IMR-90 (cell line): ENCODE data around the gene ERBB4. TPM values are rescaled to one million over a fixed set of nuclear protein-coding genes. Genes with fewer than 3 reads are reported as not detected.

ENCODE experiments used
- ATAC-seq: fragments of 200-7000 bp; cut with Tn5 transposase; 2 replicates; pipeline ENCODE4 v1.9.1; 2020; ENCODE audit warnings: low read depth, mild to moderate bottlenecking, moderate library complexity
- BruUV-seq: library from RNA; stranded (reverse); fragments of 400-500 nt; replicated peaks from 2 replicates; lab custom pipeline; 2021; lab: Mats Ljungman, UMichigan
- CTCF ChIA-PET: fragments of 300-600 bp; formaldehyde crosslinking; extraction: SDS; loops from one replicate; lab custom pipeline; 2021; ENCODE audit warnings: antibody characterized with exemption; lab: Yijun Ruan, JAX
- POLR2A ChIA-PET: fragments of 300-600 bp; sonication (Branson Sonifier 250); formaldehyde crosslinking; loops from one replicate; lab custom pipeline; 2022; ENCODE audit warnings: antibody characterized with exemption; ENCODE audit not compliant: unreplicated experiment; lab: Charles Lee
- DNase-seq: peaks from one replicate; pipeline ENCODE4 v3.0.0; 2013
- H2AFZ ChIP-seq: replicated peaks from 2 replicates; pipeline ENCODE3; 2013; ENCODE audit warnings: low read length, mild to moderate bottlenecking; ENCODE audit not compliant: poor library complexity
- H2AK5ac ChIP-seq: 2 replicates; pipeline ENCODE4 v1.6.1; 2013; ENCODE audit warnings: low read depth, low read length, inconsistent platforms
- H2AK9ac ChIP-seq: replicated peaks from 2 replicates; pipeline ENCODE3; 2013; ENCODE audit warnings: mild to moderate bottlenecking, low read depth, low read length, moderate library complexity; ENCODE audit not compliant: poor library complexity
- H2BK120ac ChIP-seq: 2 replicates; pipeline ENCODE4 v1.6.1; 2013; ENCODE audit warnings: low read depth, low read length, inconsistent platforms
- H2BK15ac ChIP-seq: 3 replicates; pipeline ENCODE4 v1.6.1; 2013; ENCODE audit warnings: low read depth, low read length, inconsistent platforms
- H2BK20ac ChIP-seq: 2 replicates; pipeline ENCODE4 v1.6.1; 2013; ENCODE audit warnings: low read depth, mild to moderate bottlenecking, inconsistent platforms, low read length, moderate library complexity
- H2BK5ac ChIP-seq: 2 replicates; pipeline ENCODE4 v1.6.1; 2013; ENCODE audit warnings: mild to moderate bottlenecking, low read depth, low read length, inconsistent platforms; ENCODE audit not compliant: poor library complexity, severe bottlenecking
- H3K14ac ChIP-seq: replicated peaks from 2 replicates; pipeline ENCODE4 v1.6.1; 2013; ENCODE audit warnings: low read depth, low read length, inconsistent platforms
- H3K18ac ChIP-seq: 2 replicates; pipeline ENCODE4 v1.6.1; 2013; ENCODE audit warnings: low read depth, low read length, control low read depth
- H3K23ac ChIP-seq: 2 replicates; pipeline ENCODE4 v1.6.1; 2013; ENCODE audit warnings: low read depth, low read length, inconsistent platforms
- H3K27ac ChIP-seq: 2 replicates; pipeline ENCODE4 v1.5.1; 2013; ENCODE audit warnings: mild to moderate bottlenecking, control low read depth, low read length; ENCODE audit not compliant: insufficient read depth
- H3K27me3 ChIP-seq: 2 replicates; pipeline ENCODE4 v1.6.1; 2013; ENCODE audit warnings: low read length; ENCODE audit not compliant: control insufficient read depth, insufficient read depth
- H3K36me3 ChIP-seq: 2 replicates; pipeline ENCODE4 v1.6.1; 2013; ENCODE audit warnings: low read length, mixed read lengths; ENCODE audit not compliant: control insufficient read depth, insufficient read depth
- H3K4ac ChIP-seq: 2 replicates; pipeline ENCODE4 v1.6.1; 2013; ENCODE audit warnings: low read depth, low read length, inconsistent platforms
- H3K4me1 ChIP-seq: 2 replicates; pipeline ENCODE4 v1.6.1; 2013; ENCODE audit warnings: low read length, mixed read lengths; ENCODE audit not compliant: control insufficient read depth, insufficient read depth
- H3K4me2 ChIP-seq: 2 replicates; pipeline ENCODE4 v1.6.1; 2013; ENCODE audit warnings: low read depth, mild to moderate bottlenecking, control low read depth, low read length, moderate library complexity
- H3K4me3 ChIP-seq: 2 replicates; pipeline ENCODE4 v1.5.1; 2013; ENCODE audit warnings: low read depth, mild to moderate bottlenecking, control low read depth, low read length, moderate library complexity; ENCODE audit not compliant: insufficient read depth
- H3K56ac ChIP-seq: 2 replicates; pipeline ENCODE4 v1.6.1; 2013; ENCODE audit warnings: low read length, inconsistent platforms; ENCODE audit not compliant: insufficient read depth; ENCODE audit errors: extremely low read depth
- H3K79me1 ChIP-seq, 2 experiments: 2 replicates each; pipeline ENCODE4 v1.6.1; 2013; ENCODE audit warnings: low read length in 2 of 2, inconsistent platforms in 1 of 2, low read depth in 1 of 2
- H3K9ac ChIP-seq: 2 replicates; pipeline ENCODE4 v1.6.1; 2013; ENCODE audit warnings: low read depth, low read length, control low read depth
- H3K9me1 ChIP-seq: 2 replicates; pipeline ENCODE4 v1.6.1; 2013; ENCODE audit warnings: low read length, inconsistent platforms; ENCODE audit not compliant: insufficient read depth
- H3K9me3 ChIP-seq: 2 replicates; pipeline ENCODE4 v1.6.1; 2013; ENCODE audit warnings: low read length; ENCODE audit not compliant: control insufficient read depth, insufficient read depth
- H4K20me1 ChIP-seq: 2 replicates; pipeline ENCODE4 v1.6.1; 2013; ENCODE audit warnings: low read length, inconsistent platforms; ENCODE audit not compliant: insufficient read depth
- H4K5ac ChIP-seq: 2 replicates; pipeline ENCODE4 v1.6.1; 2013; ENCODE audit warnings: mild to moderate bottlenecking, low read depth, low read length, control low read depth
- H4K8ac ChIP-seq, 2 experiments: 2 replicates each; pipeline ENCODE4 v1.6.1; 2013; ENCODE audit warnings: low read depth in 2 of 2, low read length in 2 of 2, control low read depth in 1 of 2, inconsistent platforms in 1 of 2
- H4K91ac ChIP-seq: 2 replicates; pipeline ENCODE4 v1.6.1; 2013; ENCODE audit warnings: low read depth, low read length, inconsistent platforms; ENCODE audit not compliant: insufficient read depth
- BHLHE40 ChIP-seq: fragments of 150-350 bp; IDR thresholded peaks from 2 replicates; pipeline ENCODE4 v1.6.1; 2016; ENCODE audit warnings: mild to moderate bottlenecking, low read depth, low read length
- CEBPB ChIP-seq: IDR thresholded peaks from 2 replicates; pipeline ENCODE4 v1.6.1; 2012; ENCODE audit warnings: low read depth, low read length, improper control_type of control experiment
- CTCF ChIP-seq: conservative IDR thresholded peaks from 2 replicates; pipeline ENCODE4 v1.5.1; 2012; ENCODE audit warnings: mild to moderate bottlenecking, low read depth, low read length, improper control_type of control experiment
- MAFK ChIP-seq: IDR thresholded peaks from 2 replicates; pipeline ENCODE4 v1.6.1; 2012; ENCODE audit warnings: low read depth, low read length, improper control_type of control experiment
- POLR2A ChIP-seq: IDR thresholded peaks from 2 replicates; pipeline ENCODE4 v1.6.1; 2012; ENCODE audit warnings: mild to moderate bottlenecking, low read depth, low read length
- RAD21 ChIP-seq: IDR thresholded peaks from 2 replicates; pipeline ENCODE4 v1.6.1; 2012; ENCODE audit warnings: low read length, improper control_type of control experiment
- USF2 ChIP-seq: fragments of 150-350 bp; IDR thresholded peaks from 2 replicates; pipeline ENCODE4 v1.6.1; 2017; ENCODE audit warnings: mild to moderate bottlenecking, antibody characterized with exemption, low read length, low read depth
- WGBS, 2 experiments: methylation state at CpG; one replicate each; pipeline versions ENCODE4 v1.1.5 to v1.1.7; 2013; ENCODE audit warnings: missing lambda C conversion rate in 2 of 2; ENCODE audit not compliant: insufficient read length in 1 of 2; ENCODE audit errors: extremely low coverage in 2 of 2; 5-methylcytosine and 5-hydroxymethylcytosine counted together
- dilution Hi-C: fragments of 300-500 bp; cut with HindIII; formaldehyde crosslinking; loops from one replicate; pipeline ENCODE4 v1.14.3; 2018; ENCODE audit warnings: low sequenced_read_pairs; ENCODE audit not compliant: unreplicated experiment
- in situ Hi-C: fragments of 300-500 bp; cut with MboI; formaldehyde crosslinking; loops from 3 replicates; pipeline ENCODE4 v1.14.3; 2019; ENCODE audit warnings: low sequenced_read_pairs, inconsistent platforms, mixed read lengths
- intact Hi-C: fragments of 100-400 bp; cut with micrococcal nuclease; formaldehyde crosslinking; loops from 2 replicates; pipeline ENCODE4 v1.10.0; 2022
- polyA plus RNA-seq, 3 experiments: library from polyadenylated mRNA; depleted of rRNA; stranded (reverse); fragments of >200 nt; gene quantifications; 2 replicates each; pipeline ENCODE4 v1.2.3, GENCODE V29; 2012; ENCODE audit warnings: low replicate concordance in 1 of 3
- total RNA-seq: library from RNA; depleted of rRNA; stranded (reverse); fragments of >200 nt; gene quantifications from 2 replicates; pipeline ENCODE4 v1.2.3, GENCODE V29; 2012

ERBB4 gene
- total and polyA plus RNA-seq, 2 of the 4 experiments (the other 2 are of a cell fraction), result not detected

GRCh38 chr2:212133337-212133736 lies 405.3 kb downstream of the ERBB4 start:
- intact Hi-C loops (no loop called here), in situ Hi-C loops (no loop called here), dilution Hi-C loops (no loop called here)
- Histone ChIP-seq H3K9me3 (no peaks in the 10 kb centered on the region), H3K18ac (no peak overlapping the region), H2BK20ac (no peak overlapping the region), H3K9me1 (no peaks in the 10 kb centered on the region), H2BK120ac (no peak overlapping the region), H3K27ac (no peak overlapping the region), H2BK15ac (no peak overlapping the region), H4K20me1 (no peaks in the 10 kb centered on the region), H4K91ac (no peak overlapping the region), H2AK5ac (no peak overlapping the region), H3K27me3 (no peaks in the 10 kb centered on the region), H2BK5ac (no peak overlapping the region), H3K4me1 (no peaks in the 10 kb centered on the region), H4K8ac (no peak overlapping the region), H3K4ac (no peak overlapping the region), H3K4me2 (no peak overlapping the region), H3K36me3 (no peaks in the 10 kb centered on the region), H3K14ac (no peak overlapping the region), H3K79me1 (no peaks in the 10 kb centered on the region), H4K5ac (no peak overlapping the region), H2AFZ (no peak overlapping the region), H3K9ac (no peak overlapping the region), H3K4me3 (no peak overlapping the region), H3K23ac (no peak overlapping the region), H2AK9ac (no peak overlapping the region), H3K56ac (no peak overlapping the region)
- DNase-seq (no peak), ATAC-seq (no peak)
- CTCF ChIA-PET, result interaction anchor here (0.6 kb wide), 1 partner anchor 66 kb away, joined by 3 read pairs; no protein-coding TSS in a partner anchor
- BruUV-seq, result no TSS peak
- POLR2A ChIA-PET, result interaction anchor here (0.6 kb wide), 1 partner anchor 193 kb away, joined by 3 read pairs; no protein-coding TSS in a partner anchor
- WGBS, 2 experiments, result no CpG with 5 or more reads among the region's 2 CpGs
- TF ChIP-seq CEBPB (no peak), RAD21 (no peak), CTCF (no peak), POLR2A (no peak), MAFK (no peak), BHLHE40 (no peak), USF2 (no peak)
